Gastrocnemius medialis (tissue), 4 donors: ENCODE results near the gene CBR4. TPM values are rescaled to one million over a fixed set of nuclear protein-coding genes. Genes with fewer than 3 reads are reported as not detected.

Experiments
- ATAC-seq, 2 donors: fragments of 150-250 bp; one replicate each; pipeline ENCODE4 v1.9.1; 2016
- DNase-seq, 2 donors: peaks; one replicate each; pipeline ENCODE4 v3.0.0-alpha.2; 2019
- H3K27ac ChIP-seq, 4 donors: fragments of 200-600 bp; sonication (generic); 1 replicate in 1 of 4; 2 replicates in 3 of 4; pipeline ENCODE4 v1.5.1; 2016 to 2018; ENCODE audit warnings: mild to moderate bottlenecking in 2 of 4, moderate library complexity in 1 of 4
- H3K27me3 ChIP-seq, 3 donors: fragments of 200-600 bp; sonication (generic) in 2 of 3; 1 replicate in 1 of 3; 2 replicates in 2 of 3; pipeline versions ENCODE4 v1.5.1 to v1.6.0; 2016 to 2019; ENCODE audit warnings: mild to moderate bottlenecking in 1 of 3, moderate library complexity in 1 of 3
- H3K36me3 ChIP-seq, 2 donors: fragments of 200-600 bp; sonication (generic) in 1 of 2; one replicate each; pipeline ENCODE4 v1.5.1; 2017 to 2018
- H3K4me1 ChIP-seq, 2 donors: fragments of 200-600 bp; sonication (generic) in 1 of 2; one replicate each; pipeline ENCODE4 v1.5.1; 2016 to 2017; ENCODE audit warnings: mild to moderate bottlenecking in 2 of 2
- H3K4me3 ChIP-seq, 4 donors: fragments of 200-600 bp; sonication (generic) in 3 of 4; 1 replicate in 1 of 4; 2 replicates in 3 of 4; pipeline ENCODE4 v1.5.1; 2016 to 2019; ENCODE audit warnings: mild to moderate bottlenecking in 2 of 4
- H3K9me3 ChIP-seq, 3 donors: fragments of 200-600 bp; sonication (generic) in 2 of 3; 1 replicate in 1 of 3; 2 replicates in 2 of 3; pipeline ENCODE4 v1.5.1; 2016 to 2019
- POLR2A ChIP-seq, 2 donors: fragments of 450-650 bp; IDR thresholded peaks; one replicate each; pipeline ENCODE4 v1.6.1; 2017; ENCODE audit warnings: antibody characterized with exemption in 2 of 2, mild to moderate bottlenecking in 2 of 2, moderate library complexity in 2 of 2
- in situ Hi-C, 4 donors: fragments of 200-750 bp; cut with MboI; loops; one replicate each; pipeline versions ENCODE4 v1.15.0 to v1.8.0; 2017; ENCODE audit warnings: low sequenced_read_pairs in 4 of 4
- intact Hi-C: fragments of 100-400 bp; cut with DNase I; formaldehyde crosslinking; loops from one replicate; pipeline ENCODE4 v1.15.1; 2023; ENCODE audit warnings: low total_unique reads
- total RNA-seq, 4 donors: library from RNA; depleted of rRNA; stranded (reverse); fragments of >200 nt; gene quantifications; one replicate each; pipeline versions ENCODE4 v1.1.0 to v1.2.3, GENCODE V29; 2016
- TF ChIP-seq, protein P1 (sequence below), 5 experiments: fragments of 450-650 bp in 3 of 5; fragments of 200-600 bp in 2 of 5; sonication (generic) in 2 of 5; IDR thresholded peaks in 4 of 5; conservative IDR thresholded peaks in 1 of 5; 1 replicate in 4 of 5; 2 replicates in 1 of 5; pipeline ENCODE4 v1.5.1; 2016 to 2019; ENCODE audit warnings: antibody characterized with exemption in 5 of 5, mild to moderate bottlenecking in 3 of 5, moderate library complexity in 3 of 5

Gene CBR4
- total RNA-seq, 4 donors from 2014 or later: 11.5 to 21.0 (median 17.5) TPM

GRCh38 chr4:169000315-169000714 lies 9.7 kb downstream of the CBR4 start:
- Histone ChIP-seq H3K9me3 (no peaks in the 10 kb centered on the region), H3K27me3 (no peaks in the 10 kb centered on the region), H3K4me3 (no peak overlapping the region), H3K36me3 (peaks cover 0 to 18% of the 10 kb centered on the region in 2 donors), H3K27ac (no peak overlapping the region), H3K4me1 (peaks cover 17 to 20% of the 10 kb centered on the region in 2 donors)
- ATAC-seq (no peak), DNase-seq (no peak)
- intact Hi-C loops: loop anchor here (10.0 kb wide), 1 partner anchor 286 kb away; no protein-coding TSS in a partner anchor
- in situ Hi-C loops: loop anchor here in 3 of 4 donors (10.0 to 25.0 kb wide), 4 partner anchors 262 to 487 kb away; partner anchors contain the start of gene SH3RF1 (in 1 of the 3)
- no peak for TF ChIP-seq POLR2A (IDR thresholded peaks at IDR 0.05)
- TF ChIP-seq, protein P1, sequence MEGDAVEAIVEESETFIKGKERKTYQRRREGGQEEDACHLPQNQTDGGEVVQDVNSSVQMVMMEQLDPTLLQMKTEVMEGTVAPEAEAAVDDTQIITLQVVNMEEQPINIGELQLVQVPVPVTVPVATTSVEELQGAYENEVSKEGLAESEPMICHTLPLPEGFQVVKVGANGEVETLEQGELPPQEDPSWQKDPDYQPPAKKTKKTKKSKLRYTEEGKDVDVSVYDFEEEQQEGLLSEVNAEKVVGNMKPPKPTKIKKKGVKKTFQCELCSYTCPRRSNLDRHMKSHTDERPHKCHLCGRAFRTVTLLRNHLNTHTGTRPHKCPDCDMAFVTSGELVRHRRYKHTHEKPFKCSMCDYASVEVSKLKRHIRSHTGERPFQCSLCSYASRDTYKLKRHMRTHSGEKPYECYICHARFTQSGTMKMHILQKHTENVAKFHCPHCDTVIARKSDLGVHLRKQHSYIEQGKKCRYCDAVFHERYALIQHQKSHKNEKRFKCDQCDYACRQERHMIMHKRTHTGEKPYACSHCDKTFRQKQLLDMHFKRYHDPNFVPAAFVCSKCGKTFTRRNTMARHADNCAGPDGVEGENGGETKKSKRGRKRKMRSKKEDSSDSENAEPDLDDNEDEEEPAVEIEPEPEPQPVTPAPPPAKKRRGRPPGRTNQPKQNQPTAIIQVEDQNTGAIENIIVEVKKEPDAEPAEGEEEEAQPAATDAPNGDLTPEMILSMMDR (IDR thresholded peaks at IDR 0.05 in 4 of 5, conservative IDR thresholded peaks at IDR 0.05 in 1 of 5): no peak

DNA sequence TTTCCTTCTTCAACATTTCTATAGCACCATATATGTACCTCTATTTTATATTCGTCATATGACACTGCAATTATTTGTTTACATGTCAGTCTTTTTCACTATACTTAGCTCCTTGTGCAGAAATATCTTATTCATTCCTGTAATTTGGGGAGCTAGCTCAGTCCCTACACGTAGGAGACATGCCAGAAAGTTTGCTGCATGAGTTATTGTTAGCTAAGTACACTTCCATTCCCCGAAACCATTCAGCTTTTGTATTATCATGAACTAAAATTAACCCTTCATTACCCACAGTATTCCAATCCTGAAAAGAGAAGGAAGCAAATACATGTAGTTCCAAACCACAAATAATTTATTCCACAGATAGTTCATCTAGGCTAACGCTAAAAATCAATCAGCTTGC lies 10.2 kb downstream of the CBR4 start:
- no peaks in the 10 kb centered on the region for H3K9me3 ChIP-seq
- H3K4me1 ChIP-seq: peaks cover 17 to 20% of the 10 kb centered on the region in 2 donors
- no peak for DNase-seq
- no peak for TF ChIP-seq POLR2A (IDR thresholded peaks at IDR 0.05)
- TF ChIP-seq, protein P1 (IDR thresholded peaks at IDR 0.05 in 4 of 5, conservative IDR thresholded peaks at IDR 0.05 in 1 of 5): no peak
- H3K27me3 ChIP-seq: no peaks in the 10 kb centered on the region
- intact Hi-C loops (loop anchor here (10.0 kb wide), 1 partner anchor 285 kb away; no protein-coding TSS in a partner anchor), in situ Hi-C loops (loop anchor here in 3 of 4 donors (10.0 to 25.0 kb wide), 4 partner anchors 262 to 487 kb away; partner anchors contain the start of gene SH3RF1 (in 1 of the 3))
- no peak overlapping the region for H3K4me3 ChIP-seq
- ATAC-seq: no peak
- peaks cover 0 to 13% of the 10 kb centered on the region in 2 donors for H3K36me3 ChIP-seq
- H3K27ac ChIP-seq: no peak overlapping the region

DNA sequence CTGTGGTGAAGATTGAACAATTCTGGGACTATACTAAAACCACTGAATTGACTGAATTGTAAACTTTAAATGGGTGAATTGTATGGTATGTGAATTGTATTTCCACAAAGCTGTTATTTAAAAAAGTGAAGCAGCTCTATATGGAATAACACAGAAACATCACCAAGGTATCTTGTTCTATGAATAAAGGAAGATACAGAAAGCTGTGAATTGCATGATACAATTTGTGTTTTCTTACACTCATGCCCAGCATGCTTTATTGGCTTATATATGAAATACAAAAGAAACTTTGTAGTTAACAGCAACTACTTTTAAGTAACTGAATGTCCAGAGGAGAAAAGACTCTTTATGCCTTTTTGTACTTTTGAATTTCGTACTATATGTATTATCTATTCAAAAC lies 11.5 kb downstream of the CBR4 start:
- TF ChIP-seq, protein P1 (IDR thresholded peaks at IDR 0.05 in 4 of 5, conservative IDR thresholded peaks at IDR 0.05 in 1 of 5): no peak
- TF ChIP-seq POLR2A (IDR thresholded peaks at IDR 0.05): no peak
- ATAC-seq (no peak), DNase-seq (no peak)
- intact Hi-C loops: no loop called here
- peaks cover 0 to 13% of the 10 kb centered on the region in 2 donors for H3K36me3 ChIP-seq
- H3K4me1 ChIP-seq: peaks cover 17 to 20% of the 10 kb centered on the region in 2 donors
- in situ Hi-C loops: no loop called here
- H3K4me3 ChIP-seq: no peak overlapping the region
- no peaks in the 10 kb centered on the region for H3K27me3 ChIP-seq
- H3K9me3 ChIP-seq: no peaks in the 10 kb centered on the region
- no peak overlapping the region for H3K27ac ChIP-seq

DNA sequence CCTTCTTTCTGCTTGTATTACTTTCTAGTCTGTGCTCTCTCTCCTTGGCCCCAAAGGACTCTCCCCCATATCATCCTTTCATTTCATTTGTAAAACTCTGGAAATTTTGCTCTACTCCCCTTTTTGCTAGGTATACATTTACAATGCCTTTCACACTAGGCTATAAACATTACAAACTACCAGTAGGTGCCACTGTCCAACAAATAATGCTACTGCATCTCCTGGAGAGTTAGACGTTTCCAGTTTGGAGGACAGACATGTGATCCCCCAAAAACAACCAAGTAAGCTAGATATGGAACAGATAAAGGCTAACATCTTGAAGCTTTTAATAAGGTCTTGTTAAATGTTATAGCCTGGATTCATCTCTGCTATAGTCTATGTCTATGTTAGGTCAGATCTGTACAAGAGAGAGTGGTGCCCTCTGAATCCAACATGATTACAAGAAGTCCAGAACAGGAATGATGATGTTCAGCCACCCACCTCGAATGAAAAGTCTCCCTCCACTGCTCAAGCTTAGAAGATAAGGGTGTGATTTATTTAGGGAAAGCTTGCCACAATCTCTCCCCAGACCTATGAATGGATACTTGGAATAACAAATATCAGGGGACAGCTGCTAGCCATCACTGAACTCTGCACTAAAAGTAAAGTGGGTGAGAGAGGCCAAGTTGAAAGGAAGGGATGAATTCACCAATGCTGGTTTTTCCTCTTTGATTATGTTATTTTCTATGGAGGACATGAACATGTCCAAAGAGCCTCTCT lies 14.3 kb downstream of the CBR4 start:
- H3K27me3 ChIP-seq: no peaks in the 10 kb centered on the region
- TF ChIP-seq POLR2A (IDR thresholded peaks at IDR 0.05): no peak
- TF ChIP-seq, protein P1 (IDR thresholded peaks at IDR 0.05 in 4 of 5, conservative IDR thresholded peaks at IDR 0.05 in 1 of 5): peak in 1 of 5 experiments; percentile 30
- in situ Hi-C loops (no loop called here), intact Hi-C loops (loop anchor here (2.0 kb wide), 1 partner anchor 491 kb away; no protein-coding TSS in a partner anchor)
- ATAC-seq: no peak
- H3K27ac ChIP-seq: no peak overlapping the region
- DNase-seq: no peak
- H3K36me3 ChIP-seq: peaks cover 0 to 8% of the 10 kb centered on the region in 2 donors
- H3K9me3 ChIP-seq: no peaks in the 10 kb centered on the region
- H3K4me1 ChIP-seq: peaks cover 17 to 20% of the 10 kb centered on the region in 2 donors
- no peak overlapping the region for H3K4me3 ChIP-seq
